Measurements from ENCODE around the gene OR6N2.

OR6N2 gene

GRCh38 chr1:158793604-158794003, 12.6 kb upstream of the OR6N2 start:
- H3K27ac ChIP-seq (ENCODE audit: low read depth, low read length): no peak overlapping the region
- H3K4me2 ChIP-seq (ENCODE audit: low read length): no peak overlapping the region
- H3K79me2 ChIP-seq (ENCODE audit: control insufficient read depth, low read length): no peaks in the 10 kb centered on the region
- no peaks in the 10 kb centered on the region for H4K20me1 ChIP-seq (ENCODE audit: control insufficient read depth, insufficient read depth, low read depth, low read length)
- H3F3A ChIP-seq (ENCODE audit: control insufficient read depth, insufficient read depth): no peaks in the 10 kb centered on the region
- H3K27me3 ChIP-seq (ENCODE audit: control insufficient read depth, low read length): no peaks in the 10 kb centered on the region
- no peak overlapping the region for H3K4me3 ChIP-seq (ENCODE audit: low read length)
- no peaks in the 10 kb centered on the region for H3K36me3 ChIP-seq (ENCODE audit: control insufficient read depth, low read length)
- TF ChIP-seq EZH2phosphoT487 (IDR thresholded peaks at IDR 0.05; ENCODE audit: borderline replicate concordance, low read length) (no peak), CTCF (IDR thresholded peaks at IDR 0.05; ENCODE audit: low read depth, low read length, poor library complexity, severe bottlenecking) (no peak)
- H3K9me2 ChIP-seq (replicated peaks; ENCODE audit: control insufficient read depth, low read length): no peaks in the 10 kb centered on the region
- no peaks in the 10 kb centered on the region for H3K9me3 ChIP-seq (ENCODE audit: control insufficient read depth, insufficient read depth, low read length)
- no peaks in the 10 kb centered on the region for H3K4me1 ChIP-seq (ENCODE audit: control insufficient read depth, low read length)

GRCh38 chr1:158771950-158772866, 8.8 kb downstream of the OR6N2 start, which contains the start of gene OR6N1:
Gene OR6N1, minus strand, starts transcription at chr1:158772195. Its CDS starts 5,513 bp downstream, at chr1:158766682.
- TF ChIP-seq CTCF (IDR thresholded peaks at IDR 0.05; ENCODE audit: low read depth, low read length, poor library complexity, severe bottlenecking) (no peak), EZH2phosphoT487 (IDR thresholded peaks at IDR 0.05; ENCODE audit: borderline replicate concordance, low read length) (no peak)
- H3K4me3 ChIP-seq (ENCODE audit: low read length): no peak within 1 kb of the TSS
- H3K4me1 ChIP-seq (ENCODE audit: control insufficient read depth, low read length): no peaks in the 10 kb centered on the region
- no peaks in the 10 kb centered on the region for H3K9me3 ChIP-seq (ENCODE audit: control insufficient read depth, insufficient read depth, low read length)
- H4K20me1 ChIP-seq (ENCODE audit: control insufficient read depth, insufficient read depth, low read depth, low read length): no peaks in the 10 kb centered on the region
- H3K27ac ChIP-seq (ENCODE audit: low read depth, low read length): no peak within 1 kb of the TSS
- no peaks in the 10 kb centered on the region for H3K79me2 ChIP-seq (ENCODE audit: control insufficient read depth, low read length)
- H3K27me3 ChIP-seq (ENCODE audit: control insufficient read depth, low read length): no peaks in the 10 kb centered on the region
- H3K36me3 ChIP-seq (ENCODE audit: control insufficient read depth, low read length): no peaks in the 10 kb centered on the region
- no peaks in the 10 kb centered on the region for H3F3A ChIP-seq (ENCODE audit: control insufficient read depth, insufficient read depth)
- H3K9me2 ChIP-seq (replicated peaks; ENCODE audit: control insufficient read depth, low read length): no peaks in the 10 kb centered on the region
- H3K4me2 ChIP-seq (ENCODE audit: low read length): no peak within 1 kb of the TSS

GRCh38 chr1:158754420-158754819, 26.6 kb downstream of the OR6N2 start, which contains the start of gene OR6K6:
Gene OR6K6, plus strand, starts transcription at chr1:158754720. Its CDS starts 168 bp downstream, at chr1:158754888.
- 0 out of 2 replicates have a peak, but pooled peaks cover 2% of the 10 kb centered on the region for H3K27me3 ChIP-seq (ENCODE audit: control insufficient read depth, low read length)
- H3K9me2 ChIP-seq (replicated peaks; ENCODE audit: control insufficient read depth, low read length): no peaks in the 10 kb centered on the region
- H3K27ac ChIP-seq (ENCODE audit: low read depth, low read length): no peak within 1 kb of the TSS
- H3K9me3 ChIP-seq (ENCODE audit: control insufficient read depth, insufficient read depth, low read length): no peaks in the 10 kb centered on the region
- no peaks in the 10 kb centered on the region for H3K79me2 ChIP-seq (ENCODE audit: control insufficient read depth, low read length)
- H3F3A ChIP-seq (ENCODE audit: control insufficient read depth, insufficient read depth): no peaks in the 10 kb centered on the region
- no peaks in the 10 kb centered on the region for H3K36me3 ChIP-seq (ENCODE audit: control insufficient read depth, low read length)
- H3K4me3 ChIP-seq (ENCODE audit: low read length): no peak within 1 kb of the TSS
- H3K4me2 ChIP-seq (ENCODE audit: low read length): no peak within 1 kb of the TSS
- H4K20me1 ChIP-seq (ENCODE audit: control insufficient read depth, insufficient read depth, low read depth, low read length): no peaks in the 10 kb centered on the region
- no peak for TF ChIP-seq CTCF (IDR thresholded peaks at IDR 0.05; ENCODE audit: low read depth, low read length, poor library complexity, severe bottlenecking)
- no peak for TF ChIP-seq EZH2phosphoT487 (IDR thresholded peaks at IDR 0.05; ENCODE audit: borderline replicate concordance, low read length)
- H3K4me1 ChIP-seq (ENCODE audit: control insufficient read depth, low read length): no peaks in the 10 kb centered on the region

Measured in DOHH2 (cell line).